Neuronal stem cell (in vitro differentiated cells): ENCODE data around the gene TNP2.

Source experiments
- DNase-seq: peaks from one replicate; pipeline ENCODE4 v3.0.0-alpha.2; 2013; ENCODE audit warnings: low spot score
- H2AFZ ChIP-seq: one replicate; pipeline ENCODE4 v1.6.1; 2013; ENCODE audit warnings: mild to moderate bottlenecking, low read length, inconsistent platforms
- H2AK5ac ChIP-seq: 2 replicates; pipeline ENCODE4 v1.6.1; 2013; ENCODE audit warnings: low read depth, mild to moderate bottlenecking, inconsistent platforms, low read length, moderate library complexity, mixed read lengths
- H2BK120ac ChIP-seq: 2 replicates; pipeline ENCODE4 v1.6.1; 2013; ENCODE audit warnings: low read depth, mild to moderate bottlenecking, inconsistent platforms, low read length, moderate library complexity, mixed read lengths
- H2BK12ac ChIP-seq: one replicate; pipeline ENCODE4 v1.6.1; 2013; ENCODE audit warnings: low read length, inconsistent platforms
- H2BK15ac ChIP-seq: 2 replicates; pipeline ENCODE4 v1.6.1; 2013; ENCODE audit warnings: mild to moderate bottlenecking, low read length, inconsistent platforms, mixed read lengths
- H2BK5ac ChIP-seq: one replicate; pipeline ENCODE4 v1.6.1; 2013; ENCODE audit warnings: inconsistent platforms, mild to moderate bottlenecking, low read length, moderate library complexity
- H3K14ac ChIP-seq: one replicate; pipeline ENCODE4 v1.6.1; 2013; ENCODE audit warnings: low read length, inconsistent platforms
- H3K18ac ChIP-seq: 2 replicates; pipeline ENCODE4 v1.6.1; 2013; ENCODE audit warnings: low read length, inconsistent platforms
- H3K23ac ChIP-seq: 2 replicates; pipeline ENCODE4 v1.6.1; 2013; ENCODE audit warnings: low read depth, mild to moderate bottlenecking, mixed read lengths, low read length, inconsistent platforms; ENCODE audit not compliant: poor library complexity
- H3K27ac ChIP-seq: replicated peaks from 3 replicates; pipeline ENCODE4 v1.5.1; 2013; ENCODE audit warnings: low read length, inconsistent platforms
- H3K27me3 ChIP-seq, 3 experiments: 2 replicates each; pipeline ENCODE4 v1.6.1; 2013; ENCODE audit warnings: low read length in 3 of 3, mild to moderate bottlenecking in 2 of 3, inconsistent platforms in 1 of 3, low read depth in 1 of 3, mixed read lengths in 1 of 3, moderate library complexity in 1 of 3; ENCODE audit not compliant: control insufficient read depth in 3 of 3, insufficient read depth in 3 of 3
- H3K36me3 ChIP-seq, 2 donors: replicated peaks in 1 of 2; 2 replicates each; pipeline ENCODE4 v1.6.1; 2013; ENCODE audit warnings: low read length in 2 of 2; ENCODE audit not compliant: control insufficient read depth in 2 of 2, insufficient read depth in 2 of 2
- H3K4ac ChIP-seq: 2 replicates; pipeline ENCODE4 v1.6.1; 2013; ENCODE audit warnings: inconsistent platforms, mild to moderate bottlenecking, low read length, moderate library complexity
- H3K4me1 ChIP-seq, 2 donors: 1 replicate in 1 of 2; 2 replicates in 1 of 2; pipeline ENCODE4 v1.6.1; 2013; ENCODE audit warnings: low read length in 2 of 2, low read depth in 1 of 2; ENCODE audit not compliant: control insufficient read depth in 2 of 2, insufficient read depth in 1 of 2
- H3K4me2 ChIP-seq: one replicate; pipeline ENCODE4 v1.6.1; 2013; ENCODE audit warnings: mild to moderate bottlenecking, low read length, inconsistent platforms; ENCODE audit not compliant: insufficient read depth, poor library complexity, severe bottlenecking
- H3K4me3 ChIP-seq, 2 donors: 2 replicates each; pipeline ENCODE4 v1.5.1; 2013; ENCODE audit warnings: low read length in 2 of 2, mild to moderate bottlenecking in 2 of 2, inconsistent platforms in 1 of 2, moderate library complexity in 1 of 2
- H3K79me1 ChIP-seq: one replicate; pipeline ENCODE4 v1.6.1; 2013; ENCODE audit warnings: low read depth, mild to moderate bottlenecking, inconsistent platforms, low read length, moderate library complexity
- H3K9ac ChIP-seq: one replicate; pipeline ENCODE4 v1.6.1; 2013; ENCODE audit warnings: mild to moderate bottlenecking, low read depth, low read length, inconsistent platforms; ENCODE audit not compliant: poor library complexity
- H3K9me3 ChIP-seq, 2 donors: replicated peaks in 1 of 2; 2 replicates each; pipeline versions ENCODE3 to v1.6.1; 2013; ENCODE audit warnings: low read length in 2 of 2, mild to moderate bottlenecking in 2 of 2, inconsistent platforms in 1 of 2, low read depth in 1 of 2, mixed read lengths in 1 of 2, moderate library complexity in 1 of 2; ENCODE audit not compliant: control insufficient read depth in 2 of 2, insufficient read depth in 1 of 2
- H4K8ac ChIP-seq: one replicate; pipeline ENCODE4 v1.6.1; 2013; ENCODE audit warnings: low read depth, mild to moderate bottlenecking, inconsistent platforms, low read length, moderate library complexity
- H4K91ac ChIP-seq: one replicate; pipeline ENCODE4 v1.6.1; 2013; ENCODE audit warnings: low read length, low read depth, mild to moderate bottlenecking, inconsistent platforms; ENCODE audit not compliant: poor library complexity
- WGBS, 2 donors: extraction: QIAGEN DNeasy Blood & Tissue Kit; methylation state at CpG; one replicate each; pipeline ENCODE4 v1.1.7; 2013; ENCODE audit warnings: missing lambda C conversion rate in 2 of 2, mixed read lengths in 1 of 2; ENCODE audit not compliant: insufficient read length in 2 of 2, insufficient replicate concordance in 1 of 2; ENCODE audit errors: extremely low coverage in 2 of 2; 5-methylcytosine and 5-hydroxymethylcytosine counted together

TNP2 gene

DNA sequence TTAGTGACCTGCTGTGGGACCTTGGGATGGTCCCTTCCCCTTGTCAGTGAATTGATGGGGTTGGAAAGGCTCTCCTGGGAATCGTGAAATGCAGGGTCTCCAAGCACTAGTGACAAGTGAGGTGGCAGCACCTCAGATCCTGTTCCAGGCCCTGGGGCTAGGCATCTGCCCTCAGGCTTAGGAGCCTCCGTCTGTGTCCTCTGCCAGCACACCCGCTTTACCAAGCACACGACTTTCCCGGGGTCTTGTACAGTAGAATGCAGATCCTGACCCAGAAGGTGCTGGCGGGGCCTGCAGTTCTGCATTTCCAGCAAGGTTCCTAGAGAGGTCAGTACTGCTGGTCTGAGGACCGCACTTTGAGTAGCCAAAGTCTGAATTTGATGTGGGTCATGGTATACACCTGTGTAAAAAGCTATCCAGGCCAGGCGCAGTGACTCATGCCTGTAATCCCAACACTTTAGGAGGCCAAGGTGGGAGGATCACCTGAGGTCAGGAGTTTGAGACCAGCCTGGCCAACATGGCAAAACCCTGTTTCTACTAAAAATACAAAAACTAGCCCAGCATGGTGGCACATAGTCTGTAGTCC lies 45.3 kb upstream of the TNP2 start:
- H3K36me3 ChIP-seq = no peaks in the 10 kb centered on the region
- H3K27ac ChIP-seq = no peak overlapping the region
- peaks cover 10 to 33% of the 10 kb centered on the region in 2 donors for H3K4me1 ChIP-seq

DNA sequence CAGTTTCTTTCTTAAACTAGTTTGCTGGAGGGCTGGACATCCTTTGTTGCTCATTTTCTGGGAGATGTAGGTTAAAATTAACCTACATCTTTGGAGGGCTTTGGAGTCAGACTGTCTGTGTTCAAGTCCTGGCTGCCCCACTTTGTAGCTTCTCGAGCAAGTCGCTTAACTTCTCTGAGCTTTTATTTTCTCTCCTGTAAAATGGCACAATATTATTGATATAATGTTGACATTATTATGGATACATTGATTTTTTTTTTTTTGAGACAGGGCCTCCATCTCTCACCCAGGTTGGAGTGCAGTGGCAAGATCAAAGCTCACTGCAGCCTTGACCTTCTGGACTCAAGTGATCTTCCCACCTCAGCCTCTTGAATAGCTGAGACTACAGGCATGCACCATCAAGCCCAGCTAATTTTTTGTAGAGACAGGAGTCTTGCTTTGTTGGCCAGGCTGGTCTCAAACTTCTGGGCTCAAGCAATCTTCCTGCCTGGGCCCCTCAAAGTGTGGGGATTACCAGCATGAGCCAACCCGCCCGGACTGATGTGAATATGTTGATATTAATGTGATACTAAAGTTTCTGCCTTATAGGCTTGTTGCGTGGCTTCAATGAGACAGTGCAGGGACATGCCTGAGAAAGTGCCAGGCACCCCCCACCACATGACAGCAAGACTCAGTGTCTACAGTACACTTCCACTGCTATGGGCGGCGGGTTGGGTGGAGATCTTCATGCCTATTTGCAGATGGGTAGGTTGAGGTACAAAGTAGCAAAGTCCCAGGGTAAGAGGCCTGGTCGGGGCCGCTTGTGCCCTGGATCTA lies 44.6 kb upstream of the TNP2 start:
- no CpG with 5 or more reads among the region's 9 CpGs for WGBS, 2 donors
- H4K91ac ChIP-seq = no peak overlapping the region
- peak overlapping the region; percentile 84 for H2AK5ac ChIP-seq
- H3K4me1 ChIP-seq = peaks cover 10 to 34% of the 10 kb centered on the region in 2 donors
- no peak overlapping the region for H3K4ac ChIP-seq
- no peak overlapping the region for H3K14ac ChIP-seq
- H2BK120ac ChIP-seq = no peak overlapping the region
- H3K23ac ChIP-seq = no peak overlapping the region
- H3K27ac ChIP-seq = no peak overlapping the region
- no peak overlapping the region for H4K8ac ChIP-seq
- no peak overlapping the region for H3K4me2 ChIP-seq
- H3K18ac ChIP-seq = no peak overlapping the region
- no peaks in the 10 kb centered on the region for H3K36me3 ChIP-seq
- no peaks in the 10 kb centered on the region for H3K9me3 ChIP-seq
- DNase-seq = no peak
- no peaks in the 10 kb centered on the region for H3K79me1 ChIP-seq
- H2BK12ac ChIP-seq = no peak overlapping the region
- H3K4me3 ChIP-seq = no peak overlapping the region
- no peak overlapping the region for H2BK15ac ChIP-seq
- no peak overlapping the region for H2BK5ac ChIP-seq
- no peak overlapping the region for H2AFZ ChIP-seq
- no peak overlapping the region for H3K9ac ChIP-seq
- peaks cover 0 to 4% (median 0%) of the 10 kb centered on the region in 3 experiments for H3K27me3 ChIP-seq

More for the DNA sequence above, 45.3 kb upstream of the TNP2 start:
- no peak overlapping the region for H3K4me3 ChIP-seq
- H2BK12ac ChIP-seq = no peak overlapping the region
- no peak overlapping the region for H3K4ac ChIP-seq
- peak overlapping the region; percentile 84 for H2AK5ac ChIP-seq
- no peaks in the 10 kb centered on the region for H3K79me1 ChIP-seq
- H3K14ac ChIP-seq = no peak overlapping the region
- WGBS, 2 donors = no CpG with 5 or more reads among the region's 8 CpGs
- H3K9ac ChIP-seq = no peak overlapping the region
- H3K18ac ChIP-seq = no peak overlapping the region
- no peak overlapping the region for H3K23ac ChIP-seq
- H3K27me3 ChIP-seq = peaks cover 0 to 4% (median 0%) of the 10 kb centered on the region in 3 experiments
- no peak for DNase-seq
- H2BK5ac ChIP-seq = no peak overlapping the region
- H2AFZ ChIP-seq = no peak overlapping the region
- H4K91ac ChIP-seq = no peak overlapping the region
- H2BK15ac ChIP-seq = no peak overlapping the region
- H2BK120ac ChIP-seq = no peak overlapping the region
- H3K9me3 ChIP-seq = no peaks in the 10 kb centered on the region
- no peak overlapping the region for H3K4me2 ChIP-seq
- H4K8ac ChIP-seq = no peak overlapping the region

DNA sequence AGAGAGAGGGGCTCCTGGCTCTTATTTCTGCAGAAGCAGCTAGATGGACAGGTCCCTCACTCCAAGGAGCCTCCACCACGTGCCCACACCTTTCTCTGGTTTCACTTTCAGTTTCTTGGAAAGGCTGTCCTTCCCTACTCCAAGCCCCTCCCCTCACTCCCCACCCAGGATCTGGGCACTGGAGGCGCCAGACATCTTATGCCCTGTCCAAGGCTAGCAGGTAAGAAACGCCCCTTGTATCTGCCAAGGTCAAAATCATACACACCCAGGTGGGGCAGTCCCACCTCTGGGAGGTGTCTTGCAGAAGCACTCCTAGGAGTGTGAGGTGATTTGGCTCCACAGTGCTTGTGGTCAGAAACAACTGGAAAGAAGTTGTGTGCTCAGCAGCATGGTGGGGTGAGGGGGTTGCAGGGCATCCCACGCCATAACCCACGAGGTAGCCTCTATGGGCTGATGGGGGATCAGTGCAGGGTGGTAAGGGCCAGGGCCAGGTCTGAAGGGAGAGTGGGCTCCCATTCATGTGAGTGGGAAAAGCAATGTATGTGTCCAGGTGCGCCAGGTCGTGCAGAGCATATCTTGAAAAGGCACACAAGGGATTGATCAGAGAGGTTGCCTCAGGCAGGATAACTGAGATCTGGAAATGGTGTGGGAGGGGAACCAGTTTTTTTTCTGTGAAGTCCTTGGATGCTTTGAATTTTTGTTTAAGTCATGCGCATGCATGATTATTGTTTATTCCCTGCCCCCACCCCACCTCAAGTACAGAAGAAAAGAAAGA lies 43.8 kb upstream of the TNP2 start:
- Histone ChIP-seq H4K91ac (no peak overlapping the region), H3K4ac (no peak overlapping the region), H4K8ac (no peak overlapping the region), H3K4me2 (no peak overlapping the region), H3K18ac (peak overlapping the region; percentile 73), H3K4me3 (no peak overlapping the region), H2BK120ac (no peak overlapping the region), H2AFZ (peak overlapping the region; percentile 81), H3K9ac (no peak overlapping the region), H3K27ac (no peak overlapping the region), H3K14ac (no peak overlapping the region), H3K36me3 (no peaks in the 10 kb centered on the region), H3K23ac (no peak overlapping the region), H2BK5ac (no peak overlapping the region), H3K79me1 (no peaks in the 10 kb centered on the region), H3K4me1 (peaks cover 10 to 37% of the 10 kb centered on the region in 2 donors), H2BK12ac (no peak overlapping the region), H3K9me3 (no peaks in the 10 kb centered on the region), H2AK5ac (no peak overlapping the region), H2BK15ac (peak overlapping the region; percentile 13), H3K27me3 (peaks cover 0 to 4% (median 0%) of the 10 kb centered on the region in 3 experiments)
- no peak for DNase-seq
- WGBS, 2 donors = no CpG with 5 or more reads among the region's 8 CpGs
